ENCODE results near the gene TMEM185A.

Gene TMEM185A

GRCh38 chrX:149648932-149649331 is 17.3 kb upstream of the TMEM185A start:
- H3K4me3 ChIP-seq (ENCODE audit: low read depth, low read length) = no peak overlapping the region
- no peak for TF ChIP-seq CTCF (IDR thresholded peaks at IDR 0.05; ENCODE audit: borderline replicate concordance, insufficient read depth, low read depth, low read length)

- TF ChIP-seq CTCF (IDR thresholded peaks at IDR 0.05; ENCODE audit: borderline replicate concordance, insufficient read depth, low read depth, low read length) = no peak
- no peak overlapping the region for H3K4me3 ChIP-seq (ENCODE audit: low read depth, low read length)
Observed at GRCh38 chrX:149647505-149647904, 15.9 kb upstream of the TMEM185A start.

- TF ChIP-seq CTCF (IDR thresholded peaks at IDR 0.05; ENCODE audit: borderline replicate concordance, insufficient read depth, low read depth, low read length) = no peak
- H3K4me3 ChIP-seq (ENCODE audit: low read depth, low read length) = no peak overlapping the region
Observed at GRCh38 chrX:149643496-149643895, 11.9 kb upstream of the TMEM185A start.

GRCh38 chrX:149641835-149642234 is 10.2 kb upstream of the TMEM185A start:
- no peak for TF ChIP-seq CTCF (IDR thresholded peaks at IDR 0.05; ENCODE audit: borderline replicate concordance, insufficient read depth, low read depth, low read length)

GRCh38 chrX:149641432-149641831 is 9.8 kb upstream of the TMEM185A start:
- TF ChIP-seq CTCF (IDR thresholded peaks at IDR 0.05; ENCODE audit: borderline replicate concordance, insufficient read depth, low read depth, low read length) = no peak

More at GRCh38 chrX:149641835-149642234, 10.2 kb upstream of the TMEM185A start:
- no peak overlapping the region for H3K4me3 ChIP-seq (ENCODE audit: low read depth, low read length)

GRCh38 chrX:149639568-149639967 is 8.0 kb upstream of the TMEM185A start:
- no peak for TF ChIP-seq CTCF (IDR thresholded peaks at IDR 0.05; ENCODE audit: borderline replicate concordance, insufficient read depth, low read depth, low read length)
- no peak overlapping the region for H3K4me3 ChIP-seq (ENCODE audit: low read depth, low read length)

More at GRCh38 chrX:149641432-149641831, 9.8 kb upstream of the TMEM185A start:
- H3K4me3 ChIP-seq (ENCODE audit: low read depth, low read length) = no peak overlapping the region

GRCh38 chrX:149638860-149639259 is 7.3 kb upstream of the TMEM185A start:
- no peak for TF ChIP-seq CTCF (IDR thresholded peaks at IDR 0.05; ENCODE audit: borderline replicate concordance, insufficient read depth, low read depth, low read length)
- no peak overlapping the region for H3K4me3 ChIP-seq (ENCODE audit: low read depth, low read length)

All from GM12875 (cell line).